Measurements from ENCODE around the gene DCC.

Gene DCC

GRCh38 chr18:52948868-52949444 is 609.0 kb downstream of the DCC start:
- H3K27ac Mint-ChIP-seq, result no peak overlapping the region

GRCh38 chr18:52950155-52950554 is 610.2 kb downstream of the DCC start:
- TF ChIP-seq CTCF (IDR thresholded peaks at IDR 0.05; ENCODE audit: unreplicated experiment in 3 of 3), result no peak
- Mint-ChIP-seq H3K36me3 (ENCODE audit: low read depth) (no peaks in the 10 kb centered on the region), H3K4me3 (no peak overlapping the region), H3K9me3 (no peaks in the 10 kb centered on the region), H3K27ac (no peak overlapping the region), H3K27me3 (ENCODE audit: low read depth) (no peaks in the 10 kb centered on the region), H3K4me1 (no peaks in the 10 kb centered on the region)

More at GRCh38 chr18:52948868-52949444, 609.0 kb downstream of the DCC start:
- Mint-ChIP-seq H3K4me1 (no peaks in the 10 kb centered on the region), H3K36me3 (ENCODE audit: low read depth) (no peaks in the 10 kb centered on the region), H3K9me3 (no peaks in the 10 kb centered on the region), H3K4me3 (no peak overlapping the region), H3K27me3 (ENCODE audit: low read depth) (no peaks in the 10 kb centered on the region)
- TF ChIP-seq CTCF (IDR thresholded peaks at IDR 0.05; ENCODE audit: unreplicated experiment in 3 of 3), result no peak

GRCh38 chr18:52953387-52953786 is 613.4 kb downstream of the DCC start:
- H3K36me3 Mint-ChIP-seq (ENCODE audit: low read depth), result no peaks in the 10 kb centered on the region

GRCh38 chr18:52963481-52963880 is 623.5 kb downstream of the DCC start:
- no peaks in the 10 kb centered on the region for H3K4me1 Mint-ChIP-seq
- no peak overlapping the region for H3K27ac Mint-ChIP-seq
- H3K36me3 Mint-ChIP-seq (ENCODE audit: low read depth), result no peaks in the 10 kb centered on the region
- H3K9me3 Mint-ChIP-seq, result no peaks in the 10 kb centered on the region
- no peaks in the 10 kb centered on the region for H3K27me3 Mint-ChIP-seq (ENCODE audit: low read depth)
- no peak for TF ChIP-seq CTCF (IDR thresholded peaks at IDR 0.05; ENCODE audit: unreplicated experiment in 3 of 3)
- H3K4me3 Mint-ChIP-seq, result no peak overlapping the region

More at GRCh38 chr18:52953387-52953786, 613.4 kb downstream of the DCC start:
- Mint-ChIP-seq H3K27me3 (ENCODE audit: low read depth) (no peaks in the 10 kb centered on the region), H3K9me3 (no peaks in the 10 kb centered on the region), H3K4me3 (no peak overlapping the region), H3K27ac (no peak overlapping the region), H3K4me1 (no peaks in the 10 kb centered on the region)
- TF ChIP-seq CTCF (IDR thresholded peaks at IDR 0.05; ENCODE audit: unreplicated experiment in 3 of 3), result no peak

GRCh38 chr18:52970686-52971085 is 630.7 kb downstream of the DCC start:
- Mint-ChIP-seq H3K4me3 (no peak overlapping the region), H3K36me3 (ENCODE audit: low read depth) (no peaks in the 10 kb centered on the region), H3K27me3 (ENCODE audit: low read depth) (no peaks in the 10 kb centered on the region), H3K9me3 (no peaks in the 10 kb centered on the region), H3K4me1 (no peaks in the 10 kb centered on the region), H3K27ac (no peak overlapping the region)
- TF ChIP-seq CTCF (IDR thresholded peaks at IDR 0.05; ENCODE audit: unreplicated experiment in 3 of 3), result no peak

- no peak overlapping the region for H3K27ac Mint-ChIP-seq
- H3K36me3 Mint-ChIP-seq (ENCODE audit: low read depth), result no peaks in the 10 kb centered on the region
- no peak overlapping the region for H3K4me3 Mint-ChIP-seq
- no peak for TF ChIP-seq CTCF (IDR thresholded peaks at IDR 0.05; ENCODE audit: unreplicated experiment in 3 of 3)
- H3K27me3 Mint-ChIP-seq (ENCODE audit: low read depth), result no peaks in the 10 kb centered on the region
- H3K9me3 Mint-ChIP-seq, result no peaks in the 10 kb centered on the region
- no peaks in the 10 kb centered on the region for H3K4me1 Mint-ChIP-seq
Measured at GRCh38 chr18:52971097-52971496, 631.1 kb downstream of the DCC start.

All from nephron (organoid).